ENCODE measurements around the gene CNDP2.
A peak's percentile ranks its signal among the peaks of the same experiment; 100 is the strongest.

GRCh38 chr18:74456349-74457042, 39.7 kb upstream of the CNDP2 start:
- TF ChIP-seq YY1 (IDR thresholded peaks at IDR 0.05; ENCODE audit: insufficient read depth, insufficient read length), result no peak
- peak; percentile 62 for TF ChIP-seq SUZ12 (IDR thresholded peaks at IDR 0.05; ENCODE audit: extremely low read depth, insufficient read depth, insufficient read length)
